Lung (tissue), 12 donors: Measurements from ENCODE around the gene HDAC4. TPM values are rescaled to one million over a fixed set of nuclear protein-coding genes. Genes with fewer than 3 reads are reported as not detected.

Source experiments
- ATAC-seq: fragments of 200-7000 bp; cut with Tn5 transposase; one replicate; pipeline ENCODE4 v1.9.1; 2020; ENCODE audit warnings: moderate number of reproducible peaks; ENCODE audit not compliant: insufficient read depth, low FRiP score
- DNase-seq, 3 donors: peaks; one replicate each; pipeline ENCODE4 v3.0.0-alpha.2; 2013 to 2017
- H3K27ac ChIP-seq, 2 donors: one replicate each; pipeline ENCODE4 v1.5.1; 2013; ENCODE audit warnings: mild to moderate bottlenecking in 2 of 2, moderate library complexity in 2 of 2, control low read depth in 1 of 2, inconsistent platforms in 1 of 2, low read depth in 1 of 2, low read length in 1 of 2
- H3K27me3 ChIP-seq, 3 donors: one replicate each; pipeline ENCODE4 v1.5.1; 2013; ENCODE audit warnings: low read length in 2 of 3; ENCODE audit not compliant: control insufficient read depth in 3 of 3, insufficient read depth in 3 of 3
- H3K36me3 ChIP-seq, 4 donors: one replicate each; pipeline ENCODE4 v1.5.1; 2013; ENCODE audit warnings: low read length in 4 of 4, mild to moderate bottlenecking in 1 of 4, moderate library complexity in 1 of 4; ENCODE audit not compliant: control insufficient read depth in 4 of 4, insufficient read depth in 4 of 4
- H3K4me1 ChIP-seq, 5 donors: one replicate each; pipeline ENCODE4 v1.5.1; 2013; ENCODE audit warnings: low read length in 5 of 5, mild to moderate bottlenecking in 2 of 5, moderate library complexity in 1 of 5; ENCODE audit not compliant: control insufficient read depth in 5 of 5, insufficient read depth in 5 of 5
- H3K4me3 ChIP-seq: one replicate; pipeline ENCODE4 v1.5.1; 2013; ENCODE audit warnings: mild to moderate bottlenecking, control low read depth, moderate library complexity
- H3K9ac ChIP-seq, 2 donors: one replicate each; pipeline ENCODE4 v1.5.1; 2013; ENCODE audit warnings: low read length in 2 of 2, control low read depth in 1 of 2; ENCODE audit not compliant: insufficient read depth in 1 of 2
- H3K9me3 ChIP-seq, 4 donors: one replicate each; pipeline ENCODE4 v1.5.1; 2013; ENCODE audit warnings: low read length in 3 of 4, mild to moderate bottlenecking in 1 of 4, moderate library complexity in 1 of 4; ENCODE audit not compliant: control insufficient read depth in 4 of 4, insufficient read depth in 3 of 4
- CTCF ChIP-seq: IDR thresholded peaks from 2 replicates; pipeline ENCODE4 v1.5.1; 2012; ENCODE audit warnings: mild to moderate bottlenecking; ENCODE audit errors: control extremely low read depth, extremely low read depth
- WGBS, 2 donors: extraction: QIAGEN DNeasy Blood & Tissue Kit; methylation state at CpG; one replicate each; pipeline ENCODE4 v1.1.7; 2013; 5-methylcytosine and 5-hydroxymethylcytosine counted together
- polyA plus RNA-seq, 2 donors: library from polyadenylated mRNA; stranded (reverse); fragments of 200-250 nt; gene quantifications; one replicate each; pipeline ENCODE4 v1.2.1, GENCODE V29; 2013
- total RNA-seq, 2 donors: library from RNA; depleted of rRNA in 1 of 2; stranded (reverse); fragments of >200 nt in 1 of 2; gene quantifications; one replicate each; pipeline ENCODE4 v1.2.1, GENCODE V29; 2014 to 2021
- donor health status: control.
- donor health status: control.
- donor health status: Bipolar disorder and iron deficiency.
- donor health status: healthy.
- donor health status: DM: yes; HTN: yes; CAD: no.

HDAC4 gene
- total and polyA plus RNA-seq, 4 donors: 6.9 to 47.7 (median 20.7) TPM

- H3K36me3 ChIP-seq: peaks cover 0 to 42% (median 2%) of the 10 kb centered on the region in 4 donors
- H3K9ac ChIP-seq: no peak overlapping the region
- no peak for ATAC-seq
Observed at GRCh38 chr2:239181074-239181902, 219.5 kb downstream of the HDAC4 start.

GRCh38 chr2:239180526-239181073, 220.2 kb downstream of the HDAC4 start:
- ATAC-seq (no peak), DNase-seq (no peak)
- Histone ChIP-seq H3K4me1 (peaks cover 0 to 4% (median 0%) of the 10 kb centered on the region in 5 donors), H3K9ac (no peak overlapping the region), H3K36me3 (peaks cover 0 to 45% (median 3%) of the 10 kb centered on the region in 4 donors), H3K9me3 (no peaks in the 10 kb centered on the region), H3K27me3 (no peaks in the 10 kb centered on the region), H3K4me3 (no peak overlapping the region), H3K27ac (no peak overlapping the region)
- WGBS, 2 donors: 97 to 99% methylated on average over 14 of the region's 14 CpGs
- TF ChIP-seq CTCF: no peak

More at GRCh38 chr2:239181074-239181902, 219.5 kb downstream of the HDAC4 start:
- Histone ChIP-seq H3K27ac (no peak overlapping the region), H3K4me3 (no peak overlapping the region), H3K27me3 (no peaks in the 10 kb centered on the region), H3K4me1 (peaks cover 0 to 4% (median 0%) of the 10 kb centered on the region in 5 donors), H3K9me3 (no peaks in the 10 kb centered on the region)
- no peak for TF ChIP-seq CTCF
- WGBS, 2 donors: 89 to 90% methylated on average over 21 of the region's 21 CpGs
- DNase-seq: no peak

GRCh38 chr2:239179851-239180371, 220.9 kb downstream of the HDAC4 start:
- TF ChIP-seq CTCF: no peak
- H3K27me3 ChIP-seq: no peaks in the 10 kb centered on the region
- no peak overlapping the region for H3K27ac ChIP-seq
- H3K9me3 ChIP-seq: peaks cover 0 to 5% (median 0%) of the 10 kb centered on the region in 4 donors
- H3K36me3 ChIP-seq: peaks cover 2 to 44% (median 8%) of the 10 kb centered on the region in 4 donors
- peaks cover 0 to 7% (median 0%) of the 10 kb centered on the region in 5 donors for H3K4me1 ChIP-seq
- no peak for ATAC-seq
- DNase-seq: no peak
- H3K4me3 ChIP-seq: no peak overlapping the region
- H3K9ac ChIP-seq: no peak overlapping the region
- 95% methylated on average over 22 of the region's 22 CpGs for WGBS, 2 donors
